Transverse colon (tissue), 4 donors: ENCODE measurements around the gene ZNF775. TPM values are rescaled to one million over a fixed set of nuclear protein-coding genes. Genes with fewer than 3 reads are reported as not detected.

Experiments used
- DNase-seq: peaks from one replicate; pipeline ENCODE4 v3.0.0-alpha.2; 2019
- H3K27ac ChIP-seq, 4 donors: fragments of 200-600 bp; sonication (generic); 2 replicates each; pipeline ENCODE4 v1.5.1; 2016 to 2018; ENCODE audit warnings: inconsistent platforms in 4 of 4
- H3K27me3 ChIP-seq: fragments of 200-600 bp; sonication (generic); 2 replicates; pipeline ENCODE4 v1.5.1; 2017; ENCODE audit warnings: inconsistent platforms
- H3K36me3 ChIP-seq, 4 donors: fragments of 200-600 bp; sonication (generic); 2 replicates each; pipeline ENCODE4 v1.5.1; 2017 to 2019; ENCODE audit warnings: inconsistent platforms in 4 of 4
- H3K4me1 ChIP-seq, 4 donors: fragments of 200-600 bp; sonication (generic); 2 replicates each; pipeline ENCODE4 v1.5.1; 2017 to 2020; ENCODE audit warnings: inconsistent platforms in 4 of 4
- H3K4me3 ChIP-seq, 4 donors: fragments of 200-600 bp; sonication (generic); 1 replicate in 1 of 4; 2 replicates in 3 of 4; pipeline versions ENCODE4 v1.5.1 to v1.6.1; 2017 to 2019; ENCODE audit warnings: inconsistent platforms in 4 of 4
- H3K9me3 ChIP-seq, 2 donors: fragments of 200-600 bp; sonication (generic); 2 replicates each; pipeline ENCODE4 v1.5.1; 2017 to 2019; ENCODE audit warnings: inconsistent platforms in 2 of 2
- CTCF ChIP-seq, 5 experiments: fragments of 200-600 bp in 3 of 5; fragments of 450-650 bp in 2 of 5; sonication (generic) in 3 of 5; IDR thresholded peaks; 1 replicate in 2 of 5; 2 replicates in 3 of 5; pipeline ENCODE4 v1.5.1; 2016 to 2017; ENCODE audit warnings: antibody characterized with exemption in 5 of 5, inconsistent platforms in 3 of 5, mild to moderate bottlenecking in 2 of 5, moderate library complexity in 1 of 5
- EP300 ChIP-seq: sonication (generic); formaldehyde crosslinking; IDR thresholded peaks from one replicate; pipeline ENCODE4 v1.6.1; 2017; ENCODE audit warnings: antibody characterized with exemption, low read depth
- POLR2A ChIP-seq: fragments of 450-650 bp; IDR thresholded peaks from one replicate; pipeline ENCODE4 v1.6.1; 2016; ENCODE audit warnings: antibody characterized with exemption, mild to moderate bottlenecking, moderate library complexity
- POLR2AphosphoS5 ChIP-seq, 3 donors: sonication (generic); formaldehyde crosslinking; IDR thresholded peaks; one replicate each; pipeline ENCODE4 v1.6.1; 2016; ENCODE audit warnings: antibody characterized with exemption in 3 of 3
- WGBS, 2 donors: methylation state at CpG; one replicate each; pipeline ENCODE4 v1.1.5; 2018; ENCODE audit warnings: low coverage in 1 of 2; 5-methylcytosine and 5-hydroxymethylcytosine counted together
- in situ Hi-C, 4 donors: fragments of 200-750 bp; cut with MboI; loops; one replicate each; pipeline versions ENCODE4 v1.15.0 to v1.15.1; 2017; ENCODE audit warnings: low sequenced_read_pairs in 3 of 4, low pct_ligation_motif_present in 1 of 4, low pct_unique_long_range_greater_than_20kb in 1 of 4
- intact Hi-C: fragments of 100-400 bp; cut with DNase I; formaldehyde crosslinking; loops from one replicate; pipeline ENCODE4 v1.15.1; 2023; ENCODE audit warnings: low total_unique reads
- total RNA-seq, 4 donors: library from RNA; depleted of rRNA; stranded (reverse); fragments of >200 nt; gene quantifications; one replicate each; pipeline ENCODE4 v1.1.0, GENCODE V29; 2016

The ZNF775 gene
- total RNA-seq, 4 donors from 2014 or later = 8.9 to 75.2 (median 15.2) TPM

GRCh38 chr7:150431839-150432658 is 52.9 kb downstream of the ZNF775 start:
- no peak for DNase-seq
- no peaks in the 10 kb centered on the region for H3K27me3 ChIP-seq
- TF ChIP-seq POLR2AphosphoS5 (IDR thresholded peaks at IDR 0.05) (no peak), POLR2A (no peak), EP300 (no peak), CTCF (IDR thresholded peaks at IDR 0.05) (no peak)
- intact Hi-C loops = no loop called here
- no peaks in the 10 kb centered on the region for H3K9me3 ChIP-seq
- in situ Hi-C loops = loop anchor here in 2 of 4 donors (25.0 kb wide), 2 partner anchors 455 to 555 kb away; partner anchors contain the start of genes KCNH2 (in 1 of the 2) and NOS3 (in 1 of the 2)
- no peaks in the 10 kb centered on the region for H3K36me3 ChIP-seq
- H3K4me1 ChIP-seq = peaks cover 0 to 14% (median 8%) of the 10 kb centered on the region in 4 donors
- no peak overlapping the region for H3K27ac ChIP-seq
- H3K4me3 ChIP-seq = no peak overlapping the region
- WGBS, 2 donors = 88 to 92% methylated on average over 4 to 7 of the region's 7 CpGs

GRCh38 chr7:150432915-150433892 is 54.1 kb downstream of the ZNF775 start:
- intact Hi-C loops (no loop called here), in situ Hi-C loops (loop anchor here in 2 of 4 donors (25.0 kb wide), 2 partner anchors 454 to 554 kb away; partner anchors contain the start of genes KCNH2 (in 1 of the 2) and NOS3 (in 1 of the 2))
- DNase-seq = peak; percentile 25
- Histone ChIP-seq H3K27ac (peak overlapping the region in 3 of 4 donors; percentile 32 to 36 (median 35)), H3K9me3 (no peaks in the 10 kb centered on the region), H3K36me3 (no peaks in the 10 kb centered on the region), H3K4me1 (peaks cover 0 to 12% (median 8%) of the 10 kb centered on the region in 4 donors), H3K27me3 (no peaks in the 10 kb centered on the region), H3K4me3 (no peak overlapping the region)
- TF ChIP-seq CTCF (IDR thresholded peaks at IDR 0.05) (no peak), POLR2AphosphoS5 (IDR thresholded peaks at IDR 0.05) (no peak), EP300 (no peak), POLR2A (no peak)
- 56 to 78% methylated on average over 5 to 14 of the region's 14 CpGs for WGBS, 2 donors

GRCh38 chr7:150434240-150434639 is 55.1 kb downstream of the ZNF775 start:
- DNase-seq = no peak
- Histone ChIP-seq H3K4me3 (no peak overlapping the region), H3K27ac (peak overlapping the region in 2 of 4 donors; percentile 32 to 36), H3K4me1 (peaks cover 0 to 2% (median 1%) of the 10 kb centered on the region in 4 donors), H3K9me3 (no peaks in the 10 kb centered on the region), H3K36me3 (no peaks in the 10 kb centered on the region), H3K27me3 (no peaks in the 10 kb centered on the region)
- WGBS, 2 donors = 80 to 82% methylated on average over 2 to 8 of the region's 8 CpGs
- in situ Hi-C loops = loop anchor here in 2 of 4 donors (25.0 kb wide), 2 partner anchors 453 to 553 kb away; partner anchors contain the start of genes KCNH2 (in 1 of the 2) and NOS3 (in 1 of the 2)
- intact Hi-C loops = no loop called here
- TF ChIP-seq EP300 = no peak
- no peak for TF ChIP-seq POLR2AphosphoS5 (IDR thresholded peaks at IDR 0.05)
- no peak for TF ChIP-seq POLR2A
- no peak for TF ChIP-seq CTCF (IDR thresholded peaks at IDR 0.05)
